ENCODE measurements around the gene TAF1C.

The TAF1C gene

GRCh38 chr16:84138824-84139627, 47.8 kb downstream of the TAF1C start (continued):
- TF ChIP-seq ZNF596 (tag by site-specific recombination; IDR thresholded peaks at IDR 0.05) (0 out of 2 replicates have a peak, but pooled peaks have one; percentile 27), ZNF223 (tag by site-specific recombination; IDR thresholded peaks at IDR 0.05) (no peak), PRDM1 (tag by site-specific recombination; IDR thresholded peaks at IDR 0.05) (peak; percentile 89), ZBTB17 (tag by site-specific recombination; IDR thresholded peaks at IDR 0.05) (peak; percentile 66), ZNF169 (tag by site-specific recombination; IDR thresholded peaks at IDR 0.05) (no peak), KLF16 (tag by site-specific recombination; IDR thresholded peaks at IDR 0.05) (no peak; the same call in 1 of the 2 replicates), ZBTB10 (tag by site-specific recombination; IDR thresholded peaks at IDR 0.05) (no peak), ZNF529 (tag by site-specific recombination; IDR thresholded peaks at IDR 0.05; ENCODE audit: insufficient replicate concordance) (no peak), ZNF248 (tag by site-specific recombination; IDR thresholded peaks at IDR 0.05) (no peak), TCF7L2 (IDR thresholded peaks at IDR 0.05; ENCODE audit: borderline replicate concordance, low read depth, low read length) (peak; percentile 89; the same call in 1 of the 2 replicates), ZNF449 (tag by site-specific recombination; IDR thresholded peaks at IDR 0.05) (no peak), SALL2 (tag by site-specific recombination; IDR thresholded peaks at IDR 0.05; ENCODE audit: borderline replicate concordance) (no peak), HOXC10 (CRISPR knock-in tag; IDR thresholded peaks at IDR 0.05) (no peak), KLF8 (tag by site-specific recombination; IDR thresholded peaks at IDR 0.05) (no peak), ZNF521 (tag by site-specific recombination; IDR thresholded peaks at IDR 0.05) (no peak), ZNF391 (tag by site-specific recombination; IDR thresholded peaks at IDR 0.05; ENCODE audit: borderline replicate concordance, low read depth) (peak; percentile 53; the same call in 1 of the 2 replicates), KLF17 (tag by site-specific recombination; IDR thresholded peaks at IDR 0.05) (0 out of 2 replicates have a peak, but pooled peaks have one; percentile 29), ZNF433 (tag by site-specific recombination; IDR thresholded peaks at IDR 0.05; ENCODE audit: low read depth) (no peak), ZNF112 (tag by site-specific recombination; IDR thresholded peaks at IDR 0.05) (no peak), YY1 (tag by site-specific recombination; IDR thresholded peaks at IDR 0.05) (no peak), ZNF10 (tag by site-specific recombination; IDR thresholded peaks at IDR 0.05) (peak; percentile 62; the same call in 1 of the 2 replicates), KLF9 (tag by site-specific recombination; IDR thresholded peaks at IDR 0.05; ENCODE audit: low read depth) (peak; percentile 10; the same call in 1 of the 2 replicates), ZNF121 (tag by site-specific recombination; IDR thresholded peaks at IDR 0.05) (no peak), BCL11A (tag by site-specific recombination; IDR thresholded peaks at IDR 0.05; ENCODE audit: low read depth) (peak; percentile 69; the same call in 1 of the 2 replicates), ZNF585B (tag by site-specific recombination; IDR thresholded peaks at IDR 0.05) (no peak), ZNF140 (tag by site-specific recombination; IDR thresholded peaks at IDR 0.05) (no peak), ZNF23 (tag by site-specific recombination; IDR thresholded peaks at IDR 0.05; ENCODE audit: borderline replicate concordance) (no peak), ZNF600 (tag by site-specific recombination; IDR thresholded peaks at IDR 0.05) (peak; percentile 77), PRDM2 (tag by site-specific recombination; IDR thresholded peaks at IDR 0.05; ENCODE audit: borderline replicate concordance) (no peak), ZNF341 (tag by site-specific recombination; IDR thresholded peaks at IDR 0.05; ENCODE audit: low read depth) (no peak)
